GM10248 (cell line): ENCODE results near the gene FGD2.

Source experiments
- CTCF ChIA-PET: fragments of 300-600 bp; sonication (Branson Sonifier 250); formaldehyde crosslinking; extraction: SDS; loops from one replicate; lab custom pipeline; 2021; ENCODE audit warnings: antibody characterized with exemption; lab: Yijun Ruan, JAX
- POLR2A ChIA-PET: fragments of 350-650 bp; sonication (Branson Sonifier 250); formaldehyde crosslinking; extraction: SDS; loops from one replicate; lab custom pipeline; 2020; ENCODE audit warnings: antibody characterized with exemption; lab: Yijun Ruan, JAX
- DNase-seq: peaks from one replicate; pipeline ENCODE4 v3.0.0; 2012; ENCODE audit errors: extremely low spot score
- CTCF ChIP-seq: IDR thresholded peaks from 2 replicates; pipeline ENCODE4 v1.5.1; 2012; ENCODE audit warnings: mild to moderate bottlenecking, low read depth; ENCODE audit errors: extremely low read depth, missing control alignments, control extremely low read depth

FGD2 gene

DNA sequence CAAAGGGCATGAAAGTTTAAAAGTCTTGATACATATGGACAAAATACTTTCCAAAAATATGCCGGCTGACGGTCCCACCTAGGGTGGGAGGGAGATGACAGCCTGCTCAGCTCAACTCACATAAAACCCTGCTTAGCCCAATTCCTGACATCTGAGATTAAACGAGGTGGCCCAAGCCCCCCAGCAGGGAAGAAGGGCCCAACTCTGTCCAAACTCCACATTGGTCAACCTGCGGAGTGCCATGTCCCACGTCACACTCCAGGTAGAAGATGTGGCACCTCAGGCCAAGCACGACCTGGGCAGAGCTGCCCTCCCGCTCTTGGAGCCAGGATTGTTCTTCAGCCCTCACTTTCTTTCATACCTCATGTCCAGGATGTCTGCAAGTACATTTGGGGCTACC is 48.2 kb downstream of the FGD2 start:
- TF ChIP-seq CTCF: no peak
- POLR2A ChIA-PET: no interaction called here
- DNase-seq: no peak
- CTCF ChIA-PET: interaction anchor here (0.8 to 8.3 kb wide), 4 partner anchors 36 to 155 kb away, joined by 3 to 151 read pairs (median 36); partner anchors contain the start of gene PIM1

DNA sequence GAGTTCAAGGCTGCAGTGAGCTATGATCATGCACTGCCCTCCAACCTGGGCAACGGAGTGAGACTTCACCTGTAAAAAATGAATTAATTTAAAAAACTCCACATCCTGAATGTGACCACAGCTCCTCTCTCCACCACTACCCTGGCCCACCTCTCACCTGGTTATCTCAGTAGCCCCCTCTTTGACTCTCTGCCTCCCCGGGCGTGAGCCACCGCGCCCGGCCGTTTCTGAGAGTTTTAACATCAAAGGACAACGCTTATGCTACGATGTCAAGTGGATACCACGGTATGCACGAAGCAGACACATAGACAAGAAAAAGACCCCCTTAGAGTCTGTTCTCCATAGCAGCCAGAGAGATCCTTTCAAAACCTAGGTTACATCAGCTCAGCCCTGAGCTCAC is 48.7 kb downstream of the FGD2 start:
- no peak for TF ChIP-seq CTCF
- POLR2A ChIA-PET: no interaction called here
- no peak for DNase-seq
- CTCF ChIA-PET: interaction anchor here (0.8 to 8.3 kb wide), 4 partner anchors 36 to 155 kb away, joined by 3 to 151 read pairs (median 36); partner anchors contain the start of gene PIM1

DNA sequence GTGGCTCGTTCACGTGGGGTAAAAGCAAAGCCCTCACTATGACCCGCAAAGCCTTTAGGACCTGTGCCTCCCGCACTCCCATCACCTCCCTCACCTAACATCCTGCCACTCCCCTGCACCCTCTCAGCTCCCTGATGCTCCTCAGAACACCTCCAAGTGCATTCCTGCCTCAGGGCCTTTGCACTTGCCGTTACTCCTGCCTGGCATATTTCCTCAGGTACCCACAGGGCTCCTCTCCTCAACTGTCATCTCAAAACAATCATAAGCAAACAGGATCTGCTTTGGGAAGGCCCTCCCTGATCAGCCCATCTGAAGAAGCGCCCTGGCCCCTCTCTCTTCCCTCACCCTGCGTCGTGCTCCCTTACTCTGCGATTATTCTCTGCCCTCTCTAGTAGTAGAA is 49.1 kb downstream of the FGD2 start:
- DNase-seq: no peak
- ChIA-PET POLR2A (no interaction called here), CTCF (interaction anchor here (0.8 to 8.3 kb wide), 4 partner anchors 37 to 154 kb away, joined by 3 to 151 read pairs (median 36); partner anchors contain the start of gene PIM1)
- TF ChIP-seq CTCF: no peak

GRCh38 chr6:37056112-37056403 is 50.6 kb downstream of the FGD2 start:
- DNase-seq: no peak
- ChIA-PET POLR2A (interaction anchor here (1.0 kb wide), 1 partner anchor 115 kb away, joined by 3 read pairs; no protein-coding TSS in a partner anchor), CTCF (interaction anchor here (0.7 to 8.3 kb wide), 6 partner anchors 10 to 153 kb away, joined by 3 to 151 read pairs (median 11); partner anchors contain the start of gene PIM1)
- no peak for TF ChIP-seq CTCF

DNA sequence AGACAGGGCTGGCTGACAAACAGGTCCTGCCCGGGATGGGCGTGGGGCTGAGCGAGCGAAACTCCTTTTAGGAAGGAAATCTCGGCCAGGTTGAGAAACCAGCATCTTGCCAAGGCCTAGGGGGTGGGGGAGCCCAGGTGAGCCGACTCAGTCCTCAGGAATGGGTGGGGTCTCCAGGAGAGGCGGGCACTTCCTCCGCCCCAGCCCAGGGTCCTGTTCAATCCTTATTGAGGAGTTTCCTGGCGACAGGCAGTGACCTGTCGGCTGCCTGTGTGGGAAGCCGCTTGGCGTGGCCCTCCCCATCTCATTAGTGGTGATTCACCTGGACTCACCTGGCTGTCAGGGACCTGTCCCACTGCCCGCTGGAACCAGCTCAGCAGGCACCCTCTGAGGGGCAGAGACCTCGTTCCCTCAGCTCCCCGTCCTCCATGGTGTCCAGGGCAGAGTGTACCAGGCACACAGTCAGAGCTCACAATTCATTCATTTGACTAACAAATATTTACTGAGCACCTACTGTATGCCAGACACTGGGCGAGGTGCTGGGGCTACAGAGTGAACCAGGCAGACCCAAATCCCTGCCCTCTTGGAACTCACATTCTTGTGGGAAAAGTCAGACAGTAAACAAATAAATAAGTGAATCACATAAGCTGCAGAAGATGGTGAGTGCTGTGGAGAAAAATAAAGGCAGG is 51.1 kb downstream of the FGD2 start:
- ChIA-PET POLR2A (interaction anchor here (1.0 kb wide), 1 partner anchor 114 kb away, joined by 3 read pairs; no protein-coding TSS in a partner anchor), CTCF (interaction anchor here (0.7 to 8.3 kb wide), 9 partner anchors 10 to 152 kb away, joined by 3 to 151 read pairs (median 6); partner anchors contain the start of gene PIM1)
- no peak for DNase-seq
- TF ChIP-seq CTCF: no peak

DNA sequence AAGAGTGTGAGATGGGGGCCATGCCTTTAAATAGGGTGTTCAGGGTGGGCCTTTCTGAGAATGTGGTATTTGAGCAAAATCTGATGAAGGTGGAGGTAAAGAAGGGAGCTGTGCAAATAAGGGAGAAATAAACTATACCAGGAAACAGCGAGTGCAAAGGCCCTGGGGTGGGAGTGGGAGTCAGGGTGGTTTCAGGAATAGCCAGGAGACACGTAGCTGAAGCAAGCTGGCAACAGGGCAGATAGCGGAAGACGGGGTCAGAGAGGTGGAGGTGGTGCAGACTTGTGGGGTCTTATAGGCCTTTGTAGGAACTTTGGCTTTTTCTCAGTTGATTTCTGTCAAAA is 51.6 kb downstream of the FGD2 start:
- TF ChIP-seq CTCF: no peak
- ChIA-PET CTCF (interaction anchor here (1.2 to 8.3 kb wide), 9 partner anchors 9 to 152 kb away, joined by 3 to 151 read pairs (median 6); partner anchors contain the start of gene PIM1), POLR2A (interaction anchor here (1.0 kb wide), 1 partner anchor 114 kb away, joined by 3 read pairs; no protein-coding TSS in a partner anchor)
- DNase-seq: no peak
